Activated naive CD8-positive, alpha-beta T cell treated with anti-CD3 and anti-CD28 coated beads, Interleukin-2, amount 50 U/mL, for 16 hours (primary cell): Measurements from ENCODE around the gene DLG2.

ENCODE experiments used
- DNase-seq: peaks from one replicate; pipeline ENCODE4 v3.0.0-alpha.2; 2020; ENCODE audit warnings: low read depth, low spot score

DLG2 gene

GRCh38 chr11:83862691-83863090 is 1764.5 kb downstream of the DLG2 start:
- DNase-seq: no peak

GRCh38 chr11:83862033-83862432 is 1765.1 kb downstream of the DLG2 start:
- no peak for DNase-seq

GRCh38 chr11:83858694-83859093 is 1768.5 kb downstream of the DLG2 start:
- no peak for DNase-seq

GRCh38 chr11:83855237-83855636 is 1771.9 kb downstream of the DLG2 start:
- no peak for DNase-seq

- no peak for DNase-seq
Observed at GRCh38 chr11:83852775-83853442, 1774.2 kb downstream of the DLG2 start.

- DNase-seq: no peak
Observed at GRCh38 chr11:83852012-83852411, 1775.1 kb downstream of the DLG2 start.

GRCh38 chr11:83847467-83848034 is 1779.6 kb downstream of the DLG2 start:
- DNase-seq: no peak

GRCh38 chr11:83845797-83846196 is 1781.3 kb downstream of the DLG2 start:
- no peak for DNase-seq

GRCh38 chr11:83840326-83840725 is 1786.8 kb downstream of the DLG2 start:
- DNase-seq: no peak

GRCh38 chr11:83836883-83837654 is 1790.1 kb downstream of the DLG2 start:
- no peak for DNase-seq

- DNase-seq: no peak
Observed at GRCh38 chr11:83836065-83836464, 1791.1 kb downstream of the DLG2 start.

GRCh38 chr11:83835423-83835822 is 1791.7 kb downstream of the DLG2 start:
- DNase-seq: no peak

- DNase-seq: no peak
Observed at GRCh38 chr11:83831929-83832328, 1795.2 kb downstream of the DLG2 start.

- DNase-seq: no peak
Observed at GRCh38 chr11:83827940-83828554, 1799.1 kb downstream of the DLG2 start.

- no peak for DNase-seq
Observed at GRCh38 chr11:83827520-83827919, 1799.6 kb downstream of the DLG2 start.

- no peak for DNase-seq
Observed at GRCh38 chr11:83826078-83826477, 1801.1 kb downstream of the DLG2 start.

GRCh38 chr11:83823461-83824025 is 1803.6 kb downstream of the DLG2 start:
- no peak for DNase-seq

- no peak for DNase-seq
Observed at GRCh38 chr11:83819931-83820549, 1807.1 kb downstream of the DLG2 start.

GRCh38 chr11:83818349-83818748 is 1808.8 kb downstream of the DLG2 start:
- no peak for DNase-seq

GRCh38 chr11:83816572-83817187 is 1810.5 kb downstream of the DLG2 start:
- DNase-seq: no peak

- no peak for DNase-seq
Observed at GRCh38 chr11:83815736-83816135, 1811.4 kb downstream of the DLG2 start.
